Karpas-422 (cell line): ENCODE data around the gene TTLL11. TPM values are rescaled to one million over a fixed set of nuclear protein-coding genes. Genes with fewer than 3 reads are reported as not detected.
A peak's percentile ranks its signal among the peaks of the same experiment; 100 is the strongest.

Experiments
- DNase-seq: peaks from one replicate; pipeline ENCODE4 v3.0.0-alpha.2; 2015
- H2AFZ ChIP-seq: fragments of 200-600 bp; sonication (generic); 2 replicates; pipeline ENCODE4 v1.6.1; 2014; ENCODE audit warnings: antibody characterized with exemption, low read length, mixed read lengths
- H3K27ac ChIP-seq: fragments of 200-600 bp; sonication (generic); 2 replicates; pipeline ENCODE4 v1.5.1; 2014; ENCODE audit warnings: mild to moderate bottlenecking, low read length, moderate library complexity
- H3K27me3 ChIP-seq: fragments of 200-600 bp; sonication (generic); 2 replicates; pipeline ENCODE4 v1.6.1; 2014; ENCODE audit warnings: low read length, mixed read lengths
- H3K36me3 ChIP-seq: fragments of 200-600 bp; sonication (generic); 2 replicates; pipeline ENCODE4 v1.6.1; 2014; ENCODE audit warnings: low read length, mixed read lengths; ENCODE audit not compliant: insufficient read depth
- H3K4me1 ChIP-seq: fragments of 200-600 bp; sonication (generic); 2 replicates; pipeline ENCODE4 v1.6.1; 2014; ENCODE audit warnings: mild to moderate bottlenecking, low read length, mixed read lengths
- H3K4me2 ChIP-seq: fragments of 200-600 bp; sonication (generic); 2 replicates; pipeline ENCODE4 v1.6.1; 2014; ENCODE audit warnings: low read length, low read depth, mild to moderate bottlenecking; ENCODE audit not compliant: poor library complexity, severe bottlenecking
- H3K4me3 ChIP-seq: fragments of 200-600 bp; sonication (generic); 2 replicates; pipeline ENCODE4 v1.5.1; 2014; ENCODE audit warnings: mild to moderate bottlenecking, antibody characterized with exemption, low read length, mixed read lengths
- H3K79me2 ChIP-seq: fragments of 200-600 bp; sonication (generic); 2 replicates; pipeline ENCODE4 v1.6.1; 2014; ENCODE audit warnings: mild to moderate bottlenecking, low read length, mixed read lengths
- H3K9ac ChIP-seq: fragments of 200-600 bp; sonication (generic); 2 replicates; pipeline ENCODE4 v1.6.0; 2014; ENCODE audit warnings: low read length
- H3K9me2 ChIP-seq: fragments of 200-600 bp; sonication (generic), shearing (Covaris generic); replicated peaks from 2 replicates; pipeline ENCODE4 v1.6.0; 2014; ENCODE audit warnings: mild to moderate bottlenecking, low read length, moderate library complexity; ENCODE audit not compliant: insufficient read depth
- H3K9me3 ChIP-seq: fragments of 300-700, 200-600 bp; sonication (generic); 2 replicates; pipeline ENCODE4 v1.6.1; 2014; ENCODE audit warnings: low read length, mixed read lengths
- H4K20me1 ChIP-seq: fragments of 200-600 bp; sonication (generic); 2 replicates; pipeline ENCODE4 v1.6.1; 2014; ENCODE audit warnings: mild to moderate bottlenecking, antibody characterized with exemption, low read length, low read depth; ENCODE audit not compliant: insufficient read depth
- total RNA-seq: library from RNA; depleted of rRNA; stranded (reverse); fragments of >200 nt; shearing (Covaris generic); gene quantifications from 2 replicates; pipeline ENCODE4 v1.2.3, GENCODE V29; 2014; ENCODE audit warnings: low replicate concordance

TTLL11 gene
- total RNA-seq, 1 experiment from 2014 or later: 2.5 TPM

- Histone ChIP-seq H3K36me3 (no peaks in the 10 kb centered on the region), H2AFZ (no peak overlapping the region), H3K4me3 (no peak overlapping the region), H3K4me1 (peaks cover 4% of the 10 kb centered on the region; the same call in 1 of the 2 replicates), H3K27ac (no peak overlapping the region), H3K4me2 (no peak overlapping the region), H3K9me3 (no peaks in the 10 kb centered on the region), H3K27me3 (no peaks in the 10 kb centered on the region), H3K9ac (no peak overlapping the region), H3K79me2 (no peaks in the 10 kb centered on the region), H4K20me1 (no peaks in the 10 kb centered on the region), H3K9me2 (no peaks in the 10 kb centered on the region)
- DNase-seq: no peak
These were observed 17.2 kb upstream of the TTLL11 start for GRCh38 chr9:122110100-122110833.

GRCh38 chr9:122109035-122109813 lies 16.1 kb upstream of the TTLL11 start:
- no peaks in the 10 kb centered on the region for H3K9me2 ChIP-seq
- no peak overlapping the region for H3K4me2 ChIP-seq

GRCh38 chr9:122107291-122107805 lies 14.2 kb upstream of the TTLL11 start:
- H3K9me3 ChIP-seq: no peaks in the 10 kb centered on the region
- no peaks in the 10 kb centered on the region for H4K20me1 ChIP-seq
- DNase-seq: no peak
- H3K9me2 ChIP-seq: no peaks in the 10 kb centered on the region
- peaks cover 2% of the 10 kb centered on the region; the same call in 1 of the 2 replicates for H3K27me3 ChIP-seq
- no peaks in the 10 kb centered on the region for H3K4me1 ChIP-seq
- no peak overlapping the region for H3K4me3 ChIP-seq
- no peak overlapping the region for H2AFZ ChIP-seq
- H3K4me2 ChIP-seq: no peak overlapping the region
- no peaks in the 10 kb centered on the region for H3K79me2 ChIP-seq
- H3K27ac ChIP-seq: no peak overlapping the region
- no peaks in the 10 kb centered on the region for H3K36me3 ChIP-seq
- no peak overlapping the region for H3K9ac ChIP-seq

More at GRCh38 chr9:122109035-122109813, 16.1 kb upstream of the TTLL11 start:
- DNase-seq: no peak
- H3K4me1 ChIP-seq: peaks cover 4% of the 10 kb centered on the region; the same call in 1 of the 2 replicates
- no peaks in the 10 kb centered on the region for H3K79me2 ChIP-seq
- H3K27ac ChIP-seq: no peak overlapping the region
- no peaks in the 10 kb centered on the region for H3K36me3 ChIP-seq
- H3K4me3 ChIP-seq: no peak overlapping the region
- H4K20me1 ChIP-seq: no peaks in the 10 kb centered on the region
- H3K27me3 ChIP-seq: no peaks in the 10 kb centered on the region; the same call in 1 of the 2 replicates
- H3K9me3 ChIP-seq: no peaks in the 10 kb centered on the region
- no peak overlapping the region for H2AFZ ChIP-seq
- no peak overlapping the region for H3K9ac ChIP-seq

GRCh38 chr9:122106576-122106975 lies 13.5 kb upstream of the TTLL11 start:
- H3K4me2 ChIP-seq: no peak overlapping the region
- no peak overlapping the region for H2AFZ ChIP-seq
- no peak overlapping the region for H3K9ac ChIP-seq
- no peaks in the 10 kb centered on the region for H4K20me1 ChIP-seq
- DNase-seq: no peak
- H3K79me2 ChIP-seq: no peaks in the 10 kb centered on the region
- H3K4me1 ChIP-seq: no peaks in the 10 kb centered on the region
- H3K36me3 ChIP-seq: no peaks in the 10 kb centered on the region
- no peaks in the 10 kb centered on the region for H3K9me3 ChIP-seq
- no peak overlapping the region for H3K4me3 ChIP-seq
- peaks cover 2% of the 10 kb centered on the region; the same call in 1 of the 2 replicates for H3K27me3 ChIP-seq
- H3K9me2 ChIP-seq: no peaks in the 10 kb centered on the region
- no peak overlapping the region for H3K27ac ChIP-seq

GRCh38 chr9:122103985-122104384 lies 10.9 kb upstream of the TTLL11 start:
- DNase-seq: no peak
- H3K4me3 ChIP-seq: no peak overlapping the region
- H3K9ac ChIP-seq: no peak overlapping the region
- no peak overlapping the region for H2AFZ ChIP-seq
- no peak overlapping the region for H3K4me2 ChIP-seq
- no peaks in the 10 kb centered on the region for H3K4me1 ChIP-seq
- peaks cover 2% of the 10 kb centered on the region; the same call in 1 of the 2 replicates for H3K27me3 ChIP-seq
- no peaks in the 10 kb centered on the region for H3K9me2 ChIP-seq
- H3K79me2 ChIP-seq: no peaks in the 10 kb centered on the region
- H3K27ac ChIP-seq: no peak overlapping the region
- H4K20me1 ChIP-seq: no peaks in the 10 kb centered on the region
- H3K36me3 ChIP-seq: no peaks in the 10 kb centered on the region
- H3K9me3 ChIP-seq: no peaks in the 10 kb centered on the region

GRCh38 chr9:122102156-122102555 lies 9.0 kb upstream of the TTLL11 start:
- H3K27ac ChIP-seq: no peak overlapping the region
- no peaks in the 10 kb centered on the region for H3K9me2 ChIP-seq
- H3K27me3 ChIP-seq: peaks cover 2% of the 10 kb centered on the region; the same call in 1 of the 2 replicates
- H3K36me3 ChIP-seq: no peaks in the 10 kb centered on the region
- H3K79me2 ChIP-seq: no peaks in the 10 kb centered on the region
- no peak overlapping the region for H3K9ac ChIP-seq
- H3K4me1 ChIP-seq: no peaks in the 10 kb centered on the region
- no peaks in the 10 kb centered on the region for H3K9me3 ChIP-seq
- H3K4me3 ChIP-seq: no peak overlapping the region
- no peak for DNase-seq
- H4K20me1 ChIP-seq: no peaks in the 10 kb centered on the region
- no peak overlapping the region for H3K4me2 ChIP-seq
- H2AFZ ChIP-seq: no peak overlapping the region

GRCh38 chr9:122100756-122101155 lies 7.6 kb upstream of the TTLL11 start:
- Histone ChIP-seq H3K9me3 (no peaks in the 10 kb centered on the region), H3K4me1 (no peaks in the 10 kb centered on the region), H3K4me3 (no peak overlapping the region), H3K36me3 (no peaks in the 10 kb centered on the region), H3K27me3 (peaks cover 2% of the 10 kb centered on the region; the same call in 1 of the 2 replicates), H2AFZ (no peak overlapping the region), H3K9ac (no peak overlapping the region), H4K20me1 (no peaks in the 10 kb centered on the region), H3K9me2 (no peaks in the 10 kb centered on the region), H3K27ac (no peak overlapping the region), H3K79me2 (no peaks in the 10 kb centered on the region), H3K4me2 (no peak overlapping the region)
- DNase-seq: no peak

- peaks cover 2% of the 10 kb centered on the region; the same call in 1 of the 2 replicates for H3K27me3 ChIP-seq
- no peak overlapping the region for H3K9ac ChIP-seq
- DNase-seq: peak; percentile 93
- H4K20me1 ChIP-seq: no peaks in the 10 kb centered on the region
- H3K9me2 ChIP-seq: no peaks in the 10 kb centered on the region
- no peaks in the 10 kb centered on the region for H3K4me1 ChIP-seq
- H3K27ac ChIP-seq: no peak overlapping the region
- H2AFZ ChIP-seq: no peak overlapping the region
- no peak overlapping the region for H3K4me3 ChIP-seq
- no peaks in the 10 kb centered on the region for H3K79me2 ChIP-seq
- no peaks in the 10 kb centered on the region for H3K9me3 ChIP-seq
- no peak overlapping the region for H3K4me2 ChIP-seq
- no peaks in the 10 kb centered on the region for H3K36me3 ChIP-seq
These were observed 6.3 kb upstream of the TTLL11 start for GRCh38 chr9:122099271-122099869.
